A549 (cell line): Measurements from ENCODE around the gene GRB14. TPM values are rescaled to one million over a fixed set of nuclear protein-coding genes. Genes with fewer than 3 reads are reported as not detected.

ENCODE experiments used
- ATAC-seq, 2 experiments: fragments of 200-7000 bp in 1 of 2; fragments of >200 bp in 1 of 2; cut with Nextera tagmentation in 1 of 2; cut with Tn5 transposase in 1 of 2; 3 replicates each; pipeline versions ENCODE4 v1.8.0 to v1.9.1; 2018 to 2020; ENCODE audit warnings: mild to moderate bottlenecking in 1 of 2, moderate library complexity in 1 of 2
- CTCF ChIA-PET: fragments of 300-600 bp; sonication (Branson Sonifier 250); formaldehyde crosslinking; extraction: SDS; loops from one replicate; lab custom pipeline; 2021; ENCODE audit warnings: antibody characterized with exemption, inconsistent platforms; lab: Yijun Ruan, JAX
- POLR2A ChIA-PET: fragments of 350-600 bp; formaldehyde crosslinking; extraction: SDS; loops from one replicate; lab custom pipeline; 2021; ENCODE audit warnings: antibody characterized with exemption, inconsistent platforms; lab: Yijun Ruan, JAX
- DNase-seq, 2 experiments: peaks; one replicate each; pipeline versions ENCODE4 v3.0.0 to v3.0.0-alpha.2; 2011 to 2016; ENCODE audit warnings: low read depth in 1 of 2, low spot score in 1 of 2
- FAIRE-seq: peaks from 2 replicates; lab custom pipeline; 2011; peaks lifted over from hg19 to GRCh38; lab: Jason Lieb, UNC
- H3K27ac ChIP-seq, 2 experiments: fragments of >200 bp; sonication (Bioruptor Twin); formaldehyde crosslinking; 3 replicates each; pipeline ENCODE4 v1.5.1; 2016 to 2017
- H3K4me1 ChIP-seq: fragments of >200 bp; sonication (Bioruptor Twin); formaldehyde crosslinking; 3 replicates; pipeline ENCODE4 v1.6.1; 2016
- H3K4me2 ChIP-seq: fragments of >200 bp; sonication (Bioruptor Twin); formaldehyde crosslinking; 3 replicates; pipeline ENCODE4 v1.6.1; 2016
- H3K4me3 ChIP-seq: fragments of >200 bp; sonication (Bioruptor Twin); formaldehyde crosslinking; 3 replicates; pipeline ENCODE4 v1.5.1; 2016
- H3K9me3 ChIP-seq: fragments of >200 bp; sonication (Bioruptor Twin); formaldehyde crosslinking; 3 replicates; pipeline ENCODE4 v1.6.1; 2016
- CBX2 ChIP-seq: fragments of 200-600 bp; sonication (generic); IDR thresholded peaks from 2 replicates; pipeline ENCODE4 v1.6.1; 2016; ENCODE audit warnings: low read depth, mild to moderate bottlenecking, borderline replicate concordance
- CTCF ChIP-seq: fragments of >200 bp; sonication (Bioruptor Twin); formaldehyde crosslinking; IDR thresholded peaks from 3 replicates; pipeline ENCODE4 v1.5.1; 2016
- ELK1 ChIP-seq: fragments of 150-350 bp; IDR thresholded peaks from 2 replicates; pipeline ENCODE4 v1.6.1; 2014; ENCODE audit warnings: low read depth, mild to moderate bottlenecking, low read length
- ESRRA ChIP-seq: fragments of 150-350 bp; IDR thresholded peaks from 2 replicates; pipeline ENCODE4 v1.6.1; 2014; ENCODE audit warnings: mild to moderate bottlenecking, low read length, borderline replicate concordance
- FOSL2 ChIP-seq, 2 experiments: fragments of 450-650 bp in 1 of 2; fragments of >200 bp in 1 of 2; sonication (Bioruptor Twin) in 1 of 2; formaldehyde crosslinking; IDR thresholded peaks; 2 replicates each; pipeline versions ENCODE4 v1.5.0 to v1.6.1; 2016 to 2020; ENCODE audit warnings: mild to moderate bottlenecking in 1 of 2, moderate library complexity in 1 of 2
- FOXS1 ChIP-seq: fragments of 250-450 bp; sonication (Bioruptor Pico); IDR thresholded peaks from 2 replicates; pipeline ENCODE4 v1.5.0; 2020; ENCODE audit warnings: mild to moderate bottlenecking, moderate library complexity
- HDAC2 ChIP-seq: fragments of 200-600 bp; sonication (generic); IDR thresholded peaks from 2 replicates; pipeline ENCODE4 v1.6.1; 2016
- HES2 ChIP-seq: fragments of >200 bp; sonication (Bioruptor Twin); formaldehyde crosslinking; IDR thresholded peaks from 2 replicates; pipeline ENCODE4 v1.6.1; 2016
- HEYL ChIP-seq: fragments of 250-450 bp; sonication (Bioruptor Pico); IDR thresholded peaks from 2 replicates; pipeline ENCODE4 v1.8.0; 2021; ENCODE audit warnings: mild to moderate bottlenecking, moderate library complexity
- HOXB13 ChIP-seq: fragments of 250-450 bp; sonication (Bioruptor Pico); IDR thresholded peaks from 2 replicates; pipeline ENCODE4 v1.5.0; 2020; ENCODE audit warnings: low read depth, mild to moderate bottlenecking, moderate library complexity
- HOXB5 ChIP-seq: fragments of 250-450 bp; sonication (Bioruptor Pico); IDR thresholded peaks from 2 replicates; pipeline ENCODE4 v1.5.0; 2020; ENCODE audit warnings: mild to moderate bottlenecking, moderate library complexity
- JUN ChIP-seq, 2 experiments: fragments of >200 bp; sonication (Bioruptor Twin); formaldehyde crosslinking; IDR thresholded peaks; 2 replicates in 1 of 2; 3 replicates in 1 of 2; pipeline ENCODE4 v1.6.1; 2016 to 2017
- MAX ChIP-seq: IDR thresholded peaks from 2 replicates; pipeline ENCODE4 v1.6.1; 2012
- NFE2L2 ChIP-seq: fragments of 150-350 bp; conservative IDR thresholded peaks from 2 replicates; pipeline ENCODE4 v1.6.1; 2014; ENCODE audit warnings: low read length
- NPAS2 ChIP-seq: fragments of 250-450 bp; sonication (Bioruptor Pico); IDR thresholded peaks from 2 replicates; pipeline ENCODE4 v1.8.0; 2022; ENCODE audit warnings: mild to moderate bottlenecking, moderate library complexity, borderline replicate concordance
- PHF8 ChIP-seq: fragments of 200-600 bp; sonication (generic); IDR thresholded peaks from 2 replicates; pipeline ENCODE4 v1.6.1; 2016; ENCODE audit warnings: low read depth, mild to moderate bottlenecking, antibody characterized with exemption, moderate library complexity, borderline replicate concordance
- POLR2AphosphoS2 ChIP-seq: conservative IDR thresholded peaks from 2 replicates; pipeline ENCODE4 v1.6.1; 2012; ENCODE audit warnings: low read length, improper control_type of control experiment, inconsistent platforms
- RAD21 ChIP-seq, 2 experiments: fragments of >200 bp in 1 of 2; sonication (Bioruptor Twin) in 1 of 2; formaldehyde crosslinking in 1 of 2; IDR thresholded peaks in 1 of 2; conservative IDR thresholded peaks in 1 of 2; 2 replicates in 1 of 2; 3 replicates in 1 of 2; pipeline ENCODE4 v1.6.1; 2012 to 2018; ENCODE audit warnings: inconsistent platforms in 1 of 2
- RCOR1 ChIP-seq: fragments of 150-350 bp; IDR thresholded peaks from 2 replicates; pipeline ENCODE4 v1.6.1; 2014; ENCODE audit warnings: antibody characterized with exemption, low read length, low read depth
- RFX5 ChIP-seq: fragments of 450-650 bp; IDR thresholded peaks from 2 replicates; pipeline ENCODE4 v1.7.1; 2014; ENCODE audit warnings: antibody characterized with exemption, mild to moderate bottlenecking, moderate library complexity
- RNF2 ChIP-seq: fragments of 200-600 bp; sonication (generic); IDR thresholded peaks from 2 replicates; pipeline ENCODE4 v1.6.1; 2016; ENCODE audit warnings: low read depth, mild to moderate bottlenecking, antibody characterized with exemption, moderate library complexity, borderline replicate concordance
- SMC3 ChIP-seq: fragments of >200 bp; sonication (Bioruptor Twin); formaldehyde crosslinking; IDR thresholded peaks from 3 replicates; pipeline ENCODE4 v1.6.1; 2018; ENCODE audit warnings: inconsistent platforms
- SREBF2 ChIP-seq: fragments of 450-650 bp; IDR thresholded peaks from 2 replicates; pipeline ENCODE4 v1.6.1; 2014; ENCODE audit warnings: mild to moderate bottlenecking, moderate library complexity
- TP53 ChIP-seq: fragments of 250-450 bp; sonication (Bioruptor Pico); IDR thresholded peaks from 2 replicates; pipeline ENCODE4 v1.5.0; 2021; ENCODE audit warnings: mild to moderate bottlenecking, moderate library complexity
- ZC3H11A ChIP-seq: fragments of 450-650 bp; IDR thresholded peaks from 2 replicates; pipeline ENCODE4 v1.6.1; 2014; ENCODE audit warnings: antibody characterized with exemption, mild to moderate bottlenecking
- ZFP36 ChIP-seq: fragments of 450-650 bp; IDR thresholded peaks from 2 replicates; pipeline ENCODE4 v1.6.1; 2014; ENCODE audit warnings: borderline replicate concordance; ENCODE audit not compliant: partially characterized antibody
- WGBS: methylation state at CpG from one replicate; pipeline ENCODE4 v1.1.6; 2017; ENCODE audit errors: missing lambda C conversion rate; 5-methylcytosine and 5-hydroxymethylcytosine counted together
- polyA plus RNA-seq, 4 experiments: library from polyadenylated mRNA; depleted of rRNA in 3 of 4; stranded (reverse); fragments of >200 nt; fragmentation: RNase III in 1 of 4; extraction: RNeasy Plus Mini Kit Qiagen cat#74134 plus additional on column Dnase treatment in 1 of 4; gene quantifications; 2 replicates in 3 of 4; 3 replicates in 1 of 4; pipeline ENCODE4 v1.2.3, GENCODE V29; 2011 to 2017

GRB14 gene
- polyA plus RNA-seq, 2 of the 4 experiments (the other 2 are of a cell fraction), result 18.6 to 26.0 TPM

- Histone ChIP-seq H3K4me1 (no peaks in the 10 kb centered on the region), H3K4me3 (no peak overlapping the region), H3K27ac (no peak overlapping the region), H3K4me2 (no peak overlapping the region)
- CTCF ChIA-PET, result interaction anchor here (1.1 kb wide), 1 partner anchor 985 kb away, joined by 3 read pairs; no protein-coding TSS in a partner anchor
- no peak for FAIRE-seq
- no peak for ATAC-seq
- TF ChIP-seq TP53 (CRISPR knock-in tag) (no peak), NFE2L2 (no peak)
- TF ChIP-seq, all 56 proteins: peak for 0
- no peaks in the 10 kb centered on the region for H3K9me3 ChIP-seq
- whole genome bisulfite sequencing, result 87% methylated on average over 4 of the region's 4 CpGs
- DNase-seq, result no peak
- POLR2A ChIA-PET, result no interaction called here
Measured at GRCh38 chr2:164456619-164457018, 164.7 kb downstream of the GRB14 start.

- ChIA-PET CTCF (interaction anchor here (1.0 to 1.8 kb wide), 2 partner anchors 10 to 1285 kb away, joined by 3 to 4 read pairs; no protein-coding TSS in a partner anchor), POLR2A (no interaction called here)
- Histone ChIP-seq H3K4me1 (no peaks in the 10 kb centered on the region), H3K9me3 (no peaks in the 10 kb centered on the region), H3K4me3 (no peak overlapping the region), H3K4me2 (no peak overlapping the region)
- ATAC-seq (no peak), DNase-seq (no peak), FAIRE-seq (no peak)
- WGBS, result 54% methylated on average over 5 of the region's 5 CpGs
- TF ChIP-seq HOXB13 (CRISPR knock-in tag) (no peak), ZFP36 (no peak), CBX2 (no peak), MAX (no peak), POLR2AphosphoS2 (no peak), HEYL (no peak), RFX5 (no peak), PHF8 (no peak), JUN (IDR thresholded peaks at IDR 0.05) (no peak), RAD21 (conservative IDR thresholded peaks at IDR 0.05 in 1 of 2, IDR thresholded peaks at IDR 0.05 in 1 of 2) (no peak), HES2 (no peak), NPAS2 (no peak)
- TF ChIP-seq, all 56 proteins: peak for 0
- H3K27ac ChIP-seq, result no peak overlapping the region
Measured at GRCh38 chr2:164453656-164454305, 167.5 kb downstream of the GRB14 start.

- WGBS, result 97% methylated on average over 2 of the region's 2 CpGs
- Histone ChIP-seq H3K4me2 (no peak overlapping the region), H3K27ac (no peak overlapping the region), H3K9me3 (no peaks in the 10 kb centered on the region), H3K4me1 (no peaks in the 10 kb centered on the region), H3K4me3 (no peak overlapping the region)
- FAIRE-seq (no peak), DNase-seq (no peak), ATAC-seq (no peak)
- CTCF ChIA-PET, result no interaction called here
- POLR2A ChIA-PET, result no interaction called here
- TF ChIP-seq ESRRA (no peak), RCOR1 (no peak), FOXS1 (no peak), ZC3H11A (no peak), HOXB5 (CRISPR knock-in tag) (no peak), ZFP36 (no peak), RNF2 (no peak), RFX5 (no peak), FOSL2 (IDR thresholded peaks at IDR 0.05) (no peak), FOSL2 (CRISPR knock-in tag; IDR thresholded peaks at IDR 0.05) (no peak), ELK1 (no peak), SMC3 (no peak), SREBF2 (no peak), CTCF (no peak), HDAC2 (no peak)
- TF ChIP-seq, all 56 proteins: peak for 0
Measured at GRCh38 chr2:164450278-164450677, 171.0 kb downstream of the GRB14 start.
